Caco-2 (cell line): ENCODE results near the gene C8G. TPM values are rescaled to one million over a fixed set of nuclear protein-coding genes. Genes with fewer than 3 reads are reported as not detected.

Experiments
- BruUV-seq: library from RNA; stranded (reverse); fragments of 400-500 nt; replicated peaks from 2 replicates; lab custom pipeline; 2021; lab: Mats Ljungman, UMichigan
- CTCF ChIA-PET: fragments of 300-600 bp; sonication (Branson Sonifier 250); formaldehyde crosslinking; loops from one replicate; lab custom pipeline; 2022; ENCODE audit warnings: antibody characterized with exemption; lab: Charles Lee
- POLR2A ChIA-PET: fragments of 300-600 bp; sonication (Branson Sonifier 250); formaldehyde crosslinking; loops from one replicate; lab custom pipeline; 2022; ENCODE audit warnings: antibody characterized with exemption; lab: Charles Lee
- DNase-seq, 2 experiments: peaks; one replicate each; pipeline versions ENCODE4 v3.0.0 to v3.0.0-alpha.2; 2020 to 2022
- H3K27me3 ChIP-seq: replicated peaks from 2 replicates; pipeline ENCODE4 v1.6.0; 2011; ENCODE audit warnings: low read length; ENCODE audit not compliant: control insufficient read depth, insufficient read depth
- H3K36me3 ChIP-seq: 2 replicates; pipeline ENCODE4 v1.5.1; 2011; ENCODE audit warnings: low read length; ENCODE audit not compliant: control insufficient read depth, insufficient read depth
- H3K4me1 ChIP-seq: fragments of 250-450 bp; sonication (Bioruptor Pico); 2 replicates; pipeline ENCODE4 v1.5.1; 2020; ENCODE audit warnings: mild to moderate bottlenecking
- H3K4me3 ChIP-seq: 2 replicates; pipeline ENCODE4 v1.5.1; 2011; ENCODE audit warnings: low read depth, mild to moderate bottlenecking, control low read depth, low read length
- H3K9me3 ChIP-seq: fragments of 250-450 bp; sonication (Bioruptor Pico); 2 replicates; pipeline ENCODE4 v1.5.1; 2020; ENCODE audit warnings: mild to moderate bottlenecking, moderate library complexity
- H3K27ac Mint-ChIP-seq: one replicate; pipeline ENCODE4 v1.8.0; 2022; ENCODE audit warnings: mixed read lengths; ENCODE audit not compliant: unreplicated experiment
- H3K27me3 Mint-ChIP-seq: one replicate; pipeline ENCODE4 v1.8.0; 2022; ENCODE audit warnings: mixed read lengths; ENCODE audit not compliant: insufficient read depth, unreplicated experiment
- H3K36me3 Mint-ChIP-seq: one replicate; pipeline ENCODE4 v1.8.0; 2022; ENCODE audit warnings: mild to moderate bottlenecking, mixed read lengths; ENCODE audit not compliant: insufficient read depth, unreplicated experiment
- H3K4me1 Mint-ChIP-seq: one replicate; pipeline ENCODE4 v1.8.0; 2022; ENCODE audit warnings: low read depth, mixed read lengths; ENCODE audit not compliant: unreplicated experiment
- H3K4me3 Mint-ChIP-seq: one replicate; pipeline ENCODE4 v1.8.0; 2022; ENCODE audit warnings: mild to moderate bottlenecking, moderate library complexity, mixed read lengths; ENCODE audit not compliant: unreplicated experiment
- H3K9me3 Mint-ChIP-seq: one replicate; pipeline ENCODE4 v1.8.0; 2022; ENCODE audit warnings: mixed read lengths; ENCODE audit not compliant: unreplicated experiment
- CTCF ChIP-seq, 2 experiments: fragments of 200-600 bp in 1 of 2; IDR thresholded peaks; 1 replicate in 1 of 2; 2 replicates in 1 of 2; pipeline versions ENCODE4 v1.5.1 to v1.8.0; 2011 to 2022; ENCODE audit warnings: antibody characterized with exemption in 1 of 2, control low read depth in 1 of 2, inconsistent platforms in 1 of 2, low read depth in 1 of 2, low read length in 1 of 2, mild to moderate bottlenecking in 1 of 2, moderate library complexity in 1 of 2; ENCODE audit not compliant: insufficient read depth in 1 of 2, severe bottlenecking in 1 of 2, unreplicated experiment in 1 of 2
- intact Hi-C: fragments of 100-400 bp; cut with micrococcal nuclease; formaldehyde crosslinking; loops from one replicate; pipeline ENCODE4 v1.10.0; 2022; ENCODE audit not compliant: unreplicated experiment
- total RNA-seq: library from RNA; stranded (reverse); gene quantifications from 2 replicates; pipeline ENCODE4 v1.2.3, GENCODE V29; 2022

Gene C8G
- total RNA-seq, 1 experiment from 2014 or later: 0.77 TPM

GRCh38 chr9:136983656-136984314 is 38.7 kb downstream of the C8G start:
- intact Hi-C loops: no loop called here
- no TSS peak for BruUV-seq

GRCh38 chr9:136984464-136985026 is 39.5 kb downstream of the C8G start:
- no peaks in the 10 kb centered on the region for H3K9me3 Mint-ChIP-seq
- peaks cover 18% of the 10 kb centered on the region for H3K4me1 Mint-ChIP-seq

More at GRCh38 chr9:136983656-136984314, 38.7 kb downstream of the C8G start:
- H3K9me3 Mint-ChIP-seq: no peaks in the 10 kb centered on the region
- H3K36me3 ChIP-seq: no peaks in the 10 kb centered on the region
- CTCF ChIA-PET: no interaction called here
- TF ChIP-seq CTCF (IDR thresholded peaks at IDR 0.05; ENCODE audit: insufficient read depth in 1 of 2, low read depth in 1 of 2, low read length in 1 of 2, severe bottlenecking in 1 of 2, unreplicated experiment in 1 of 2): no peak
- no peaks in the 10 kb centered on the region for H3K27me3 ChIP-seq
- H3K36me3 Mint-ChIP-seq: no peaks in the 10 kb centered on the region
- no peak overlapping the region for H3K4me3 Mint-ChIP-seq
- no peak for DNase-seq
- no peak overlapping the region for H3K27ac Mint-ChIP-seq
- no peak overlapping the region for H3K4me3 ChIP-seq
- H3K9me3 ChIP-seq: no peaks in the 10 kb centered on the region
- peaks cover 8% of the 10 kb centered on the region for H3K4me1 ChIP-seq
- H3K27me3 Mint-ChIP-seq: no peaks in the 10 kb centered on the region
- POLR2A ChIA-PET: no interaction called here
- peaks cover 10% of the 10 kb centered on the region for H3K4me1 Mint-ChIP-seq

More at GRCh38 chr9:136984464-136985026, 39.5 kb downstream of the C8G start:
- Histone ChIP-seq H3K9me3 (no peaks in the 10 kb centered on the region), H3K27me3 (no peaks in the 10 kb centered on the region), H3K4me3 (no peak overlapping the region), H3K36me3 (no peaks in the 10 kb centered on the region), H3K4me1 (peaks cover 14% of the 10 kb centered on the region)
- H3K27me3 Mint-ChIP-seq: no peaks in the 10 kb centered on the region
- CTCF ChIA-PET: no interaction called here
- intact Hi-C loops: no loop called here
- no TSS peak for BruUV-seq
- H3K4me3 Mint-ChIP-seq: no peak overlapping the region
- no peak overlapping the region for H3K27ac Mint-ChIP-seq
- no peak for TF ChIP-seq CTCF (IDR thresholded peaks at IDR 0.05; ENCODE audit: insufficient read depth in 1 of 2, low read depth in 1 of 2, low read length in 1 of 2, severe bottlenecking in 1 of 2, unreplicated experiment in 1 of 2)
- POLR2A ChIA-PET: no interaction called here
- no peak for DNase-seq
- peaks cover 6% of the 10 kb centered on the region for H3K36me3 Mint-ChIP-seq
